H1 (cell line): ENCODE measurements around the gene VAMP4. TPM values are rescaled to one million over a fixed set of nuclear protein-coding genes. Genes with fewer than 3 reads are reported as not detected.

ENCODE experiments used
- BRCA1 ChIP-seq: IDR thresholded peaks from 2 replicates; pipeline ENCODE4 v1.6.1; 2012; ENCODE audit warnings: low read depth, low read length, improper control_type of control experiment
- CBX8 ChIP-seq: fragments of 300-800, 300-1000 bp; sonication (generic); IDR thresholded peaks from 2 replicates; pipeline ENCODE4 v1.7.1; 2016; ENCODE audit warnings: low read depth, low read length, borderline replicate concordance
- MAFK ChIP-seq: IDR thresholded peaks from 2 replicates; pipeline ENCODE4 v1.6.1; 2012; ENCODE audit warnings: low read depth, mild to moderate bottlenecking, improper control_type of control experiment, low read length
- POLR2A ChIP-seq, 2 experiments: IDR thresholded peaks; 1 replicate in 1 of 2; 2 replicates in 1 of 2; pipeline ENCODE4 v1.6.1; 2011; ENCODE audit warnings: low read depth in 2 of 2, low read length in 2 of 2, mild to moderate bottlenecking in 2 of 2; ENCODE audit errors: control extremely low read depth in 1 of 2
- RFX5 ChIP-seq: IDR thresholded peaks from 2 replicates; pipeline ENCODE4 v1.6.1; 2011; ENCODE audit warnings: low read depth, low read length, improper control_type of control experiment, borderline replicate concordance
- SUZ12 ChIP-seq: fragments of 200-600 bp; sonication (generic); IDR thresholded peaks from 2 replicates; pipeline ENCODE4 v1.6.1; 2012; ENCODE audit warnings: mild to moderate bottlenecking, inconsistent platforms, low read length, moderate library complexity, mixed read lengths
- TCF12 ChIP-seq: IDR thresholded peaks from 2 replicates; pipeline ENCODE4 v1.6.1; 2011; ENCODE audit warnings: low read depth, mild to moderate bottlenecking, low read length
- polyA plus RNA-seq, 7 experiments: library from polyadenylated mRNA; depleted of rRNA in 3 of 7; stranded (reverse) in 5 of 7; unstranded in 2 of 7; fragments of >200 nt in 5 of 7; fragments of 200-250 nt in 2 of 7; gene quantifications; 1 replicate in 5 of 7; 2 replicates in 1 of 7; 4 replicates in 1 of 7; pipeline versions ENCODE4 v1.2.1 to v1.2.3, GENCODE V29; 2011 to 2013; ENCODE audit warnings: missing spikeins in 2 of 7, mixed read lengths in 2 of 7
- total RNA-seq: library from RNA; stranded (reverse); fragmentation: NEBNext Ultra II Directional; extraction: Animal tissue kit (Norgen Biotek cat#: 25700); gene quantifications from 2 replicates; pipeline ENCODE4 v1.2.1, GENCODE V29; 2021
- TF ChIP-seq, protein P1 (sequence below): IDR thresholded peaks from 2 replicates; pipeline ENCODE4 v1.6.1; 2012; ENCODE audit warnings: low read length, inconsistent platforms

The VAMP4 gene
- total and polyA plus RNA-seq, 2 of the 8 experiments (the other 6 are each of a cell fraction or from before 2014, with no cell fraction given): 1.6 to 13.9 TPM

DNA sequence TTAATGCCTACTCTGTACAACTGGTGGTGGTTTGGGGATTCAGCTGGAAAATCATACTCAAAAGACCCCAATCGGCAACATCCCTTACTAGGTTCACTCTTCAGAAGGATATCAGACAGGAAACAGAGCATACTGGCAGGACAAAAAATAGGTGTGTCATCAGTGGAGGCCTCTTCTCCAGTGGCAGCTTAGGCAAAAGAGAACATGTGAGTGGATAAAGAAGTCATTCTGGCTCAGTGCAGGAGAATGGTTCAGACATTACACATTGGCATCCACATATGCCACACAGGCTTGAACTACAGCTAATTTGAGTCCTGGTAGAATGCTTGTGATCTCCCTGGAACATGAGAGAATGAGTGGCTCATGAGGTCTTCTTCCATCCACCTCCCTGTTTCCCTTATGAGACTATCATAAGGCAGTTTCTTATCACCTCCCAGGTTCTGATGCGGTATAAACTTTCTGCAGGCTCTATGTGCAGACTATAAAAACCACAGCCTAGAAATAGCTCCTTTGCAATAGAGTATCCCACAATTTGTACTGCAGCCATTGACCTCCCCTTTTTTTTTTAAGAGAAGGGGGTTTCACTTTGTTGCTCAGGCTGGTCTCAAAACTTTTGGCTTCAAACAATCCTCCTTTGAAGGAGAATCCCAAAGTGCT, 24.7 kb downstream of the VAMP4 start (continued):
- TF ChIP-seq SUZ12: no peak
- TF ChIP-seq POLR2A (IDR thresholded peaks at IDR 0.05; ENCODE audit: control extremely low read depth in 1 of 2, low read depth in 2 of 2, low read length in 2 of 2): no peak
- TF ChIP-seq, protein P1, sequence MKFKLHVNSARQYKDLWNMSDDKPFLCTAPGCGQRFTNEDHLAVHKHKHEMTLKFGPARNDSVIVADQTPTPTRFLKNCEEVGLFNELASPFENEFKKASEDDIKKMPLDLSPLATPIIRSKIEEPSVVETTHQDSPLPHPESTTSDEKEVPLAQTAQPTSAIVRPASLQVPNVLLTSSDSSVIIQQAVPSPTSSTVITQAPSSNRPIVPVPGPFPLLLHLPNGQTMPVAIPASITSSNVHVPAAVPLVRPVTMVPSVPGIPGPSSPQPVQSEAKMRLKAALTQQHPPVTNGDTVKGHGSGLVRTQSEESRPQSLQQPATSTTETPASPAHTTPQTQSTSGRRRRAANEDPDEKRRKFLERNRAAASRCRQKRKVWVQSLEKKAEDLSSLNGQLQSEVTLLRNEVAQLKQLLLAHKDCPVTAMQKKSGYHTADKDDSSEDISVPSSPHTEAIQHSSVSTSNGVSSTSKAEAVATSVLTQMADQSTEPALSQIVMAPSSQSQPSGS: no peak
- no peak for TF ChIP-seq MAFK
- no peak for TF ChIP-seq TCF12
- TF ChIP-seq BRCA1: no peak
- no peak for TF ChIP-seq RFX5
- TF ChIP-seq CBX8: no peak
